Stimulated activated CD8-positive, alpha-beta memory T cell treated with anti-CD3 and anti-CD28 coated beads, Interleukin-2, amount 100 ng/mL, for 48 hours (primary cell): ENCODE measurements around the gene UCN2.
A peak's percentile ranks its signal among the peaks of the same experiment; 100 is the strongest.
"Not testable (repeated sequence)": the region's sequence is repeated elsewhere in the genome, so short reads cannot be mapped to it uniquely, and the experiment has no call there.

Experiments used
- DNase-seq, 2 donors: peaks; one replicate each; pipeline ENCODE4 v3.0.0-alpha.2; 2020; ENCODE audit warnings: low read depth in 2 of 2

Gene UCN2

DNA sequence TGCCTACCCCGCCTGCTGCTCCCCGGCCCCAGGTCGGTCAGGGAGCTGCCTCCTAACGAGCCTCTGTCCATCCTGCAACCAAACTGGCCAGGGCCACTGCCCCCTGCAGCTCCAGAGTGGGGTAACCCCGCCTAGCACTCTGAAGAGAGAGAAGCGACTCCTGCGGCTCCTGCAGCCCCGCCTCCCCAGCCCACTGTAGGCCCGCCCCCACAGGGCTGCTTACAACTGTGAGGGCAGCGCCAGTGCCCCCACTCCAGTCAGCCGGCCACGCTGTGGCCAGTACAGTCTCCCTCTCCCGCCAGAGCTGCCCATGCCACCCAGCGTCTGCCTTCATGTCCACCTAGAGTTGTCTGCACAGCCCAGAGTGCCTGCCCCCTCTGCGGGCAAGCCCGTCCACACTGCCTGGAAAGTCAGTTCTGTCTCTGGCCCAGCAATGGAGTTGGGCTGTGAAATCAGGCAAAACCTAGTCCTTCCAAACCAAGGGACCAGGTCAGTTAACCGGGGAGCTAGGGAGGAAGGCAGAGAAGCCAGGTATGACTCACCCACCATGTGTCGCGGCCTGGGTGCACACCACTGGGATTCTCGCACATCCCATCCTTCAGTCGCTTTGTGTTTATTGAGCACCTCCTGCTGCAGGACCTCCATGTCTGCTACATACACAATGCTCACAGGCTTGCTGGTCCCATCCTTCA, 2.4 kb downstream of the UCN2 start:
- no peak for DNase-seq

DNA sequence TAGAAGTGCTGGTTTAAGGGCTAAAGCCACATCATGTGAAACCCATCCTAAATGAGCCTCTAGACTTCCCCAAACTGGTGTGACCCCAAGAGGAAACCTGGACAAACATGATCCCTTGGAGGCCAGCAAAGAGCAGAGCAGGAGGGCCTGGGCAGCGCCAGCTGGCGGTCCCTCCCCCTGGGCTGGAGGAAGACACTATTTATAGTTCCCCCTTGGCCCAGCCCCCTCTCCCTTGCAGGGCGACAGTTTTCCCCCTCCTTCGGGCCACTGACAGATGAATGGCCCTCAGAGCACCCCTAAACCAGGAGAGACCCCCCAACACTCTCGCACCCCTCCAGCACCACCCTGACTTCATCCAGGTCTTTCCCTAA, 2.9 kb downstream of the UCN2 start:
- no peak for DNase-seq

DNA sequence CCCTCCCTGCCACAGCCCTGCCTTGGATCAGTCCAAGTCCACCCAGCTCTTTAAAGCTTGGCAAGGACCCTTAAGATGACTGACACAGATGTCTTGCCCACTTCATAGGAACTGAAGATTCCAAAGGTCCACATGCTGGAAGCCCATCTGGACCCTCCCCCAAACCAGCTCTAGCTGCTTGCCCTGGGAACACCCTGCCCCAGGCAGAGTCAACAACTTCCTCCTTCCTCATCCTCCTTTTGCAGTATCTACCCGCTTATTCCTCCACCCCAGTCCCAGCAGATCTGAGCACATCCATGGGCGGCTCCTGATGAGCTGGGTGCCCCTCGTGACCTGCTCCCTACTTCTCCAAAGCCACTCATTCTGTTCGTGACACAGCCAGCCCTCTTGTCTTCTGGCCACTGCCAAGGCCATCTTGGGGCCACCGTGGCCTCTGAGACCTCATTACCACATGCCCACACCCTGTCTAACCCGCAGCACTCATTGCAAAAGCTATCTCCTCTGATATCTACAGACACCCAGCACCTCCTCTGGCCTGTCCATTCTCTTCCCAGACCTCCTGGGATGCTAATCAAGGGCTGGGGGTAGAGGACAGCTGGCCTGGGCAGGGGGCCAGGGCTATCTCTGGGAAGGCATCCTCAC, 5.0 kb downstream of the UCN2 start:
- DNase-seq: no peak

DNA sequence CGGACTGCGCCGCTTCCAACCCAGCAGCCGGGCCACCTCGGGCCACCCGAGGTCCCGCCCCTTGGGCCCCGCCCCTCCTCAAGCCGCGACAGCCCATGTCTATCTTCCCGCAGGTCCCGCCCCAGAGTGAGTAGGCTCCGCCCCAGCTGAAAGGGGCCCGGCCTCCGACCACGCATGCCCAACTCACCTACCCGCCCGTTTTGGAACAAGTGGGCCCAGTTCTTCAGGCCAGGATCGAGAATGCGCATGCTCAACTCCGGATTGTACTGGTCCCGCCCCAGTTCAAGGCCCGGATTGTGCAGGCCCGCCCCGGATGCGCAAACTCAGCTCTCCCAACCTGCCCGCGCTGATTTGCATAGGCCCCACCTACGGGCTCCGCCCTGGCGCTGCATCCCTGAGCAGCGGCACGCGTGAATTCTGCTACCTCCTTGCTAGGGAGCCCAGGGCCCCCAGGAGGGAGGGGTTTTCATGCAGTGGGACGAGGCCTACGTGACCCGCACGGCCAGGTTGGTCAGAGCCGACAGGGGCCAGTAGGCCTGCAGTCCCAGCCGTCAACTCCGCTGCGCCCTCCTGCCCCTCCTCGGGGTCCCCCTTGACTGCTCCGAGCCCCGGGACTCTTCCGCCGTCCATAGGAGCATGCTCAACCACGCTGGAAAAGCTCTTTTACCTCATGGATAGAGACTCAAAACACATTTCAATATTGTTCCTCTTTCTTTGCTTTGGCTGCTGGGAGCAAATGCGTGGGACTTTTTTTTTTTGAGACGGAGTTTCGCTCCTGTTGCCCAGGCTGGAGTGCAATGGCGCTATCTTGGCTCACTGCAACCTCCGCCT, 6.6 kb downstream of the UCN2 start, which contains the start of gene PFKFB4:
PFKFB4 (minus strand) TSS at position 8 of the 831 bp plus-strand sequence. CDS start 26 bp downstream, outside the sequence.
- DNase-seq: peak; percentile 99

DNA sequence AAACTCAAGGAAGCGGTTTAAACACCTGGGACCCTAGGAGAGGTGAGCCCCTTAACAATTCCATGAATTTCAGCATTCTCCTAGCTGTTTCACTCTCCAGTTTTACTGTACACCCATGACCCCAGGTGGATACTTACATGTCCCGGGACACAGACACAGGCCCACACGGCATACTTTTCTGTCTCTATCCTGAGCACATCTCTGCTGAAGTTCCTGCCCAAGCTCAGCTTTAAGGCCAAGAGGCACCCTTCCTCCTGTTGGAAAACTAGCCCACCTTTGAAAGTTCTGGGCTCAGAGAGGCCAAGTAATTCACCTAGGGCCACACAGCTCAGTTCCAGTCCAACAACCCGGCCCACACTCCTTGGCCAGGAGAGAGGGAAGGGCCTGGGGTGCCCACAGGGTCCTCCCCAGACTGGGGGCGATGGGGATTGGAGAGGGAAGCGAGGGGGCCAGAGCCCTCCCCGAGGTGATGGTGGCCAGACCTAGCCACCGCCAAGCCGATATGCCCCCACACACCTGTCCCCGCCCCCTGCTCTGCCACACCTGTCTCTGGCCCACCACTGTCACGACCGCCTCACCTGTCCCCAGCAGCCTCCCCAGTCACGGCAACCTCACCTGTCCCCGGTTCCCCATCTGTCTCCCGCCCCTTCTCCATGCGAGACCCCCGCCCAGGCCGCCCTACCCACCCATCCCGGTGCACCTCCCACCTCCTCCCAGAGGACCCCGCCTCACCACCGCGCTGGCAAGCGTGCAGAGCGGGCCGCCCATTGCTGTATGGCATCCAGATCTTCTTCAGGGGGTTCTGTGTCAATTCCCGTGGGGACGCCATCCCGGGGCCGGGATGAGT, 7.4 kb downstream of the UCN2 start:
- DNase-seq: no peak

DNA sequence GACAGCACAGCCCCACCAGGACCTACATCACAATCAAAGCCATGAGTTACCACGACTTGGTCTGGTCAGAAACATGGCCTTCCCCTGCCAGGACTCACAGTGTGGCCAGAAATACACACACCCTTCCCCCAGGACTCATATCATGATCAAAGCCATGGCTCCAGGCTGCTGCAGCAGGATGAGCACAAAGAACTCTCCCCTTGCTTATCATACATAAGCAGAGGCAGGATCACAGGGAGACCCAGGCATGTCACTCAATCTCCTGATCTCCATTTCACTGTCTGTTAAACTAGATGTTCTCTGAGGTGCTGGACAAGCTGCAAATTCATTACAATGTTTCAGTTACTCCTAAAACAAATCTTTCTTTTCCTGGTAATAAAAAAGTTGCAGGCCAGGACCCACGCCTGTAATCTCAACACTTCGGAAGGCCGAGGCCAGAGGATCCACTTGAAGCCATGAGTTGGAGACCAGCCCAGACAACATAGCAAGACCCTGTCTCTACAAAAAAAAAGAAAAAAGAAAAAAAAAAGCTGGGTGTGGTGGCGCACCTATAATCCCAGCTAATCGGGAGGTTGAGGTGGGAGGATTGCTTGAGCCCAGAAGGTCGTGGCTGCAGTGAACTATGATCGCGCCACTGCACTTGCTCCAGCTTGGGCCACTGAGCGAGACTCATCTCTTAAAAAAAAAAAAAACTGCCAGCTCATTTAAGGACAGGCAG, 8.2 kb downstream of the UCN2 start:
- no peak for DNase-seq

DNA sequence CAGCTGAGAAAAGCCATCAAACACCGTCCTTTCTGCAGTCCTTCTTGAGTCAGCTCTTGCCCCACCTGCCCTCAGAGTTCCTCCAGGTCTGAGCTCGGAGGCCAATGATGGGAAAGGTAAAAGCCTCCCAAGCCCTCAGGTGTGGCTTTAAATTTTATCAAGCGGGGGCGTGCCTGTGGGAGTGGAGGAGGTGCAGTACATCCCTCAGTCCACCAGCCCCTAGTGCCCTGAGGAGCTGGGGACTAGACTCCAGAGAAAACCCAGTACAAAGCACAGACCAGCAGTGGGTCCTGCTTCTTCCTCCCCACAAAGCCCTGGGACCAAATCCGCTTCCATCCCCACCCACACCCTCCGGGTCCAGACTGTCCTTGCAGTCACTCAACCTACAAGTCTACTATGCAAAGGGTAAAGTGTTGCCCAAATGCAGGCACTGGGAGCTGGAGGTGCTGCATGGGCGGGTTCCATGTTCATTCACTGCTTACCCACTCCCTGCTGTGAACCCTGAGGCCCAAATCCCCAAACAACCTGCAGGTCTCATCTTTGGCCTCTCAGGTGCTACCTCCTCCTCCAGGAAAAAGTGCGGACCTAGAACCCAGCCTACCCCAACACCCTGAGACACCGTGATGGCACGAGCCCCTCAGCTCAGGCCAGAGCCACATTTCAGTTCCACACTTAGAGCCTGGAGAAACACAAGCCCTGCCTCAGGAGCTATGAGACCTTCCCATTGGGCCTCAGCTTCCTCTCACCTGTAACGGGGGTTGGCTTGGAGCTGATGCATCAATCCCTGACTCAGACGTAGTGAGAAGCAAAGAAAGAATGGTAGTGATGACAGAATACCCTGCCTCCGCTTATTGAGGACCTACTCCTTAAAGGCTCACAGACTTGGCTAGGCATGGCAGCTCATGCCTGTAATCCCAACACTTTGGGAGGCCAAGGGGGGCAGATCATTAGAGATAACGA, 9.4 kb downstream of the UCN2 start:
- no peak for DNase-seq

DNA sequence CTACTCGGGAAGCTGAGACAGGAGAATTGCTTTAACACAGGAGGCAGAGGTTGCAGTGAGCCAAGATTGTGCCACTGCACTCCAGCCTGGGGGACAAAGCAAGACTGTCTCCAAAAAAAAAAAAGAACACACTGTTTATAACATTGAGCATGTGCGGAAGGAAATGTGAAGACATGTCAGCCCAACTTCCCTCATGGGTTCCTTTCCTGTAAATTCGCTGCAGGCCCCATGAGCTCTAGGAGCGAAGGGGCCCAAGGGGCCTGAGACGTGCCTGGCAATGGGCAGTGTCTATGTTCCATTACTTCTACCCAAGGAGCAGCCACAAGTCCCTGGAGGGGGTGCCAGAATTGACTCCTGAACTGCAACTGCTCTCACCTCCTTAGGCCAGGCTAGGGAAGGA, 10.2 kb downstream of the UCN2 start:
- DNase-seq: no peak

DNA sequence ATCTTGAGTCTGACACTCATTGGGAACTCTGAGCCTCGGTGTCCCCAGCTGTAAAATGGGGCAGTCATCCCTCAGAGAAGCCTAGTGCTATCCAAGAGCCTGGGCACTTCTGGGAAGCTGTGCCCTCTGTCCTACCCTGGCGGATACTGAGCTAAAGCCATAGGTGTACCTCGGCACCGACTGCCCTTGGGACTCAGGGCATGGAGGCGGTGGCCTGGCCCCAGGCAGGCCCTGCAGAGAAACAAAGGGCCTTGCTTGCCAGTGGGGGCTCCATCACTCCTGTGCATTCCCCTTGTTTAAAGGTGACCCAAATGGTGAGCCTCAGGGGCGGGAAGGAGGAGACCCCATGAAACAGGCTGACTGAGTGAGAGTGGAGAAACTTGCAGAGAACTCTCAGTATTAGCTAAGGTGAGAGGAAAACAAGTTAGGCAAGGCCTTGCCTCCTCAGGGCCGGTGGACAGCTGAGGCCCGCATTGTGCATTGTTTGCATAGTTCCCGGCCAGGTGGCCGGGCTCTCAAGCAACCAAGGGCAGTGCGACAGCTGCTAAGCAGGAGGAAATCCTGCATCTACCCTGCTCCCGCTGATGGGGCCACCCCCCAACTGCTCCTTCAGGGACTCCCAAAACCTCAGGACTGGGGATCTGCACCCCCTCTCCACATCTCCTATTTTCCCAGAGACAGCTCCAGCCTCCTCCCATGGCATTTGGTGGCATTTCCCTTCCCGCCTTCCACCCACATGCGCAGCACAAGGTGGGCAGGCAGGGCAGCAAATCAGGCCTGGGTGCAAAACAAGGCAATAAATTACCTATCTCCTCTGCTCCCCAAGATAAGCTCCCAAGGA, 11.2 kb downstream of the UCN2 start:
- DNase-seq: no peak

DNA sequence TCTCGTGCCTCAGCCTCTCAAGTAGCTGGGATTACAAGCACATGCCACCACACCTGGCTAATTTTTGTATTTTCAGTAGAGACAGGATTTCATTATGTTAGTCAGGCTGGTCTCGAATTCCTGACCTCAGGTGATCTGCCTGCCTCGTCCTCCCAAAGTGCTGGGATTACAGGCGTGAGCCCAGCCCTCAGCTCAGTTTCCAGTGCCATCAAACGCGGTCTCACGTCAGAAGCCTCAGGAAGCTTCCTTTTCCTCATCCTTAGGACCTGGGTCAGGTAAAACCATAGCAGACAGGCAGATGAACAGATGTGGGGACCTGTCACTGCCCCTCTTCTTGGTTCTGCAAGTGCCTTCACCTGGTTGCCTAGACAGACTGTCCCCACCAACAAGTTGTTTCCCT, 11.9 kb downstream of the UCN2 start:
- not testable (repeated sequence) for DNase-seq

DNA sequence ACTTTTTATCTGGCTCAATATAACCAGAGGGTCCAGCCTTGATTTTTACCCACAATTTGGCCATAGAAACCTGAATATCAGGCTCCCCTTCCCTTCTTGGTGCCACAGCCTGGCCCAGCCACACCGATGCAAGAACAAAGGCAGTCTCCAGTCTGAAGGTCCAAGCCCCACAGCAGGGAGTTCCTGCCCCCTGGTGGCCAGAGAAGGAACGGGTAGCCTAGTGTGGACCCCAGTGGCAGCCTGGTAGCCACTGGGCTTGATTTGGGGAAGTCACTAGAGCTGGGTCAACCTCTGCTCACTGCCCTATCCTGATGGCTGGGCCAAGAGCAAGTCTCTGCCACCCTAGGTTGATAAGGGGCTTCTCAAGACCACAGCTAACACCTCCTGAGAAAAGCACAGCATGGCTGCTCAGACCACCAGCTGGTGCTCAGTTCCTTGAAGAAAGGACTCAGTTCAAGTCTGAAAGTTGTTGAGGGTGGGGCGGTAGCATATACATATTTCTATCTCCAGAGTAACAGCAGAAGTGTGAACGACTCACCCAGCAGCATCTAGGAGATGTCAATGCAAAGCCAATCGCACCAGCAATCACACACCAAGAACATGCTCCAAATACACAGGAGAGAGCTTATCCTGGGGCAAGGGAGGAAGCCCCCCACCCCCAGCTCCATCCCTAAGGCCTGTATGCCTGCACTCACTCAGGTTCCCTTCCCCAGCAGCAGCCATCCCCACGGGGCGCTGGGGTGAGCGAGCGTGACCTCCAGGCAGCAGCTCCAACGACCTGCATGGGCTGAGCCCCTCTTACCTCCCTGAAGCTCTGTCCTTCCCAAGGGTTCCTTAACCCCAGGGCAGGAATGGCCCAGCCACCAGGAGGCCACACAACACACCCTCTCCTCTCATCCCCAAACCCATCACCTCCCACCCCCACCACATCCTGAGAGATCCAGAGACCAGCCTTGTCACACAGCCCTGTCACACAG, 14.6 kb downstream of the UCN2 start:
- DNase-seq: peak; percentile 76 to 77

DNA sequence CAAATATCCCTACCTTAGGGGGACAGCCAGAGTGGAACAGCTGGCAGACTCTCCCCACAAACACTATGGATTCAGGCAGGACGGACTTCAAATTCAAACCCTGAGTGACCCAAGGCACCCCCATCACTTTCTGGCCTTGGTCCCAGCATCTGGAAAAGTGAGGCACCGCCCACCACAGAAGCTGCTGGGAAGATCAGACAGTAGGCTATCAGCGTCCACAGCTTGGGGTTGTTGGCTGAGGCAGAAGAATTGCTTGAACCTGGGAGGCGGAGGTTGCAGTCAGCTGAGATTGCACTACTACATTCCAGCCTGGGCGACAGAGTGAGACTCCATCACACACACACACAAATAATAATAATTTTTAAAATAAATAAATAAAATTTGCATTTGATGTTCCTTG, 15.5 kb downstream of the UCN2 start:
- DNase-seq: no peak

DNA sequence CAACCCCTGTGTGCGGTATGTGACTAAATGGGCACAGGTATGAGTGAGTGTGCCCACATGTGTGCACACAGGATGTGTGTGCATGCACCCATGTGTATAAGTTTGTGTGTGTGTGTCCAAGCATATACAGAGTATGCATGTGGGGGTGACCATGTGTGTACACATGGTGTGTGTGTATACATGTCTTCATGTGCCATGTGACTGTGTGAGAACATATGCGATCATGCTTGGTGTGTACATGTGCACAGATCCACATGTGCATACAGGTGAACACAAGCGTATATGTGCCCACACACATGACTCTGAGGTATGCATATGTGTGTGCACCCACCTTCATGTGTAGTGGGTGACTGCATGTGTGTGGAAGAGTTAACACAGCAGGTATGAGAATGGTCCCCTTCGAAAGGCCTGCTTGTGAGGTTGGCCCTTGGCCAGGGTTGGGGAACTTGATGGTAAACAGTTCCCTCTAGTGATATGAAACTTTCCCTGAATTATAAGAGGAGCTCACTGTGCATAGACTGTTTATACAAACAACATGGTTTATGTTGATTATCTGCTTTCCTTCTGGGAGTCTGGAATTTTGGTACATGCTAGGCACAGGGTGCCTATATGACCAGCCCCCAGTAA, 17.3 kb downstream of the UCN2 start:
- no peak for DNase-seq

DNA sequence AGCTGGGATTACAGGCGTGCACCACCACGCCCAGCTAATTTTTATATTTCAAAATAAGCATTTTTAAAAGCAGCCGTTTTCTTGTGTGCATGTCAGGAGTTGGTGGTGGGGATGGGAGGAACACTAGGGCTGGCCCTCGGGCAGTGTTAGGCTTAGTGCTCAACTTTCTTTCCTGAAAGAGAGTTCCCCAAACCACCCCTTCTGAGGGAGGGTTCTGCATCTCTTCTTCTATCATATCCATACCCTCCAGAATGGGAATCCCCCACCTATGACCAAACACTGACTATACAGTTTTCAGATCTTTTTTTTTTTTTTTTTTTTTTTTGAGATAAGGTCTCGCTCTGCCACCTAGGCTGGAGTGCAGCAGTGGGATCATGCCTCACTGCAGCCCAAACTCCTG, 19.4 kb downstream of the UCN2 start:
- DNase-seq: no peak

DNA sequence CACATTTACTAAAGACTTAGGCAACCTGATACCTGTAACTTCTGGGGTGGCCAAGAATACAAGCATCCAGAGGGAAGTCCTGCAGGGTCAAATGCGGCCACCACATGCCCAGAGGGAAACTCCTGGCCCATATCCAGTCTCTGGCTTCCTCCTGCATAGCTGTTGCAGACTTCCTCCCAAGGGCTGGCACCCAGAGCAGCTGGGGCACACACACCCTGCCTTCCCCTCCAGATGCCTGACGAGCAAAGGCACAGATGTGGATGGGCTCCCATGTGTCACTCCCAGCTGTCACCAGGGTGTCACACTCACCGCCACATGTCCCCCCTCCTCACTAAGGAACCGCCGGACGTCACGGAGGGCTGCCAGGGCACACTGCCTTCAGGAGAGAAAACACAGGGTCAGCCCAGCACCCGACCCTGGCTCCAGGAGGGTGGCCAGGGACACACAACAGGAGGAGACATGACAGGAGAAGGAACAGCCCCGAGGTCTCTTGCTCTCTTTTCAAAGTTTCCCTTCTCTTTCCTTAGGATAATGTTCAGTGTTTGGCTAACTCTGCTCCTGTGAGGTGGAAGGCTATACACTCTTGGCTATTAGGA, 20.2 kb downstream of the UCN2 start:
- no peak for DNase-seq

DNA sequence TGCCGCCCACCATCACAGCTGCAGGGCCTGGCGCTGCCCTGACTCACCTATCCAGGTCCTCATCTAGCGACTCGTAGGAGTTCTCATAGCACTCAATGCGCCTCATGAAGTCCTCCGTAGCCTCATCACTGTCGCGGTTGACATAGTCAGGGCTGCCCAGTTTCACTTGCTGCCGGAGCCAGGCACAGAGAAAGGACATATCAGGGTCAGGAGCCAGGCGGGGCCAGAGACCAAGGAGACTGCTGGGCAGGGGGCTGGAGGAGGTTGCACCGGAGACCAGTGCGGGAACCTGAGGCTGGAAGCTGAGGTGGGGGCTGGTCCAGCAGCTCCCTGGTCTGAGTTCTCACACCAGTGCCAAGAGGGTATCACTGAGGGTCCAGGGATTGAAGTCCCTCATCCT, 25.1 kb downstream of the UCN2 start:
- no peak for DNase-seq

DNA sequence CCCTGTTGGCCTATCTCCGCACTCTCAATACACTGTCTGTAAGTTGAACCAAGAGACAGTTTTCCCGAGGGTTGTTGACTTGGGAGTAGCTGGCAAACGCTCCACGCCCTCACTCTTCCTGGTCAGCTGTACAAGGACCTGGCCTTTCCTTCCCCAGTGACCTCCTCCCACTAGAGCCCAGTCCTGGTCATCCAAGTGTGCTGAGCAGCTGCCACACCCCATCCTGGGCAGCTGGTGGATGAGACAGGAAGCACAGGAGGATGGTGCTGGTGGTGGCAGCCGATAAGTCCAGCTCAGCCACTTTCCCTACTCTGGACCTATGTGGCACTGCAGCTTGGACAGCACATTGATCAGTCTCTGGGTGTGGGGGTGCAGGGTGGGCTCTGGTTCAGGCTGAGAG, 26.8 kb downstream of the UCN2 start:
- DNase-seq: no peak
